ENCODE measurements around the gene ATXN1. TPM values are rescaled to one million over a fixed set of nuclear protein-coding genes. Genes with fewer than 3 reads are reported as not detected.

Gene ATXN1
- total and polyA plus RNA-seq, 2 of the 8 experiments (the other 6 are each of a cell fraction or from before 2014, with no cell fraction given) = 1.6 to 4.0 TPM

GRCh38 chr6:16723402-16723801, 37.9 kb downstream of the ATXN1 start:
- POLR2A ChIA-PET (ENCODE audit: partially characterized antibody) = interaction anchor here (1.7 kb wide), 1 partner anchor 10 kb away, joined by 4 read pairs; no protein-coding TSS in a partner anchor
- Histone ChIP-seq H3K27me3 (replicated peaks in 1 of 4; ENCODE audit: control insufficient read depth in 3 of 4, extremely low read depth in 1 of 4, insufficient read depth in 3 of 4, low read length in 3 of 4) (no peaks in the 10 kb centered on the region), H3K23me2 (ENCODE audit: low read depth, low read length) (no peaks in the 10 kb centered on the region), H3K79me2 (ENCODE audit: control insufficient read depth in 1 of 2, insufficient read depth in 2 of 2, low read length in 2 of 2) (no peaks in the 10 kb centered on the region), H4K91ac (replicated peaks; ENCODE audit: insufficient read length, low read length) (no peak overlapping the region), H3K36me3 (ENCODE audit: control insufficient read depth in 2 of 4, insufficient read depth in 4 of 4, low read length in 3 of 4) (no peaks in the 10 kb centered on the region), H2AFZ (ENCODE audit: low read length) (no peak overlapping the region), H3K4ac (replicated peaks; ENCODE audit: insufficient read length, low read depth, low read length) (no peak overlapping the region), H3K4me1 (replicated peaks in 1 of 4; ENCODE audit: control insufficient read depth in 3 of 4, insufficient read depth in 4 of 4, low read length in 3 of 4) (peaks cover 0 to 4% (median 0%) of the 10 kb centered on the region in 4 experiments; a peak in 2 of 7 replicates), H2AK5ac (ENCODE audit: low read depth, low read length) (no peak overlapping the region), H3K9me3 (ENCODE audit: insufficient read depth in 2 of 2, low read depth in 1 of 2, low read length in 1 of 2) (no peaks in the 10 kb centered on the region), H3K56ac (replicated peaks; ENCODE audit: insufficient read length, low read depth, low read length) (no peak overlapping the region), H2BK15ac (ENCODE audit: low read length) (no peak overlapping the region), H2BK120ac (replicated peaks; ENCODE audit: low read depth, low read length) (no peak overlapping the region), H3K27ac (ENCODE audit: low read depth, low read length) (no peak overlapping the region), H3K4me3 (ENCODE audit: extremely low read depth in 1 of 4, insufficient read depth in 2 of 4, low read depth in 3 of 4, low read length in 4 of 4) (no peak overlapping the region), H4K8ac (ENCODE audit: extremely low read depth, insufficient read depth, low read length) (no peak overlapping the region), H4K5ac (ENCODE audit: insufficient read length, low read depth, low read length) (no peak overlapping the region), H2BK20ac (ENCODE audit: low read length) (no peak overlapping the region), H2BK12ac (ENCODE audit: low read depth, low read length) (no peak overlapping the region), H2BK5ac (ENCODE audit: low read depth, low read length) (no peak overlapping the region), H3K79me1 (ENCODE audit: low read depth, low read length) (no peaks in the 10 kb centered on the region), H3K18ac (ENCODE audit: extremely low read depth, low read length) (no peak overlapping the region), H3K4me2 (ENCODE audit: insufficient read depth in 1 of 2, low read depth in 2 of 2, low read length in 2 of 2) (no peak overlapping the region), H4K20me1 (replicated peaks in 1 of 2; ENCODE audit: control insufficient read depth in 1 of 2, insufficient read depth in 2 of 2, low read length in 2 of 2) (no peaks in the 10 kb centered on the region), H3K23ac (ENCODE audit: insufficient read length) (no peak overlapping the region), H3K9ac (replicated peaks in 1 of 4; ENCODE audit: extremely low read depth in 1 of 4, low read depth in 3 of 4, low read length in 3 of 4) (no peak overlapping the region), H3K14ac (ENCODE audit: insufficient read length) (no peak overlapping the region)
- no peak for DNase-seq (ENCODE audit: low read depth in 1 of 2, low spot score in 2 of 2)
- CTCF ChIA-PET (ENCODE audit: partially characterized antibody) = interaction anchor here (0.9 to 1.4 kb wide), 3 partner anchors 39 to 391 kb away, joined by 3 read pairs; no protein-coding TSS in a partner anchor
- 89% methylated on average over 2 of the region's 2 CpGs; no CpG with 5 or more reads in 1 of the 2 experiments for WGBS, 2 experiments (ENCODE audit: extremely low coverage in 1 of 2, insufficient coverage in 1 of 2, insufficient read length in 1 of 2, insufficient replicate concordance in 2 of 2, low coverage in 1 of 2, low lambda C conversion rate in 2 of 2, missing lambda C conversion rate in 1 of 2)
- no peak for FAIRE-seq
- TF ChIP-seq HDAC2 (IDR thresholded peaks at IDR 0.05; ENCODE audit: borderline replicate concordance in 1 of 2, low read depth in 2 of 2, low read length in 2 of 2) (no peak), ATF2 (IDR thresholded peaks at IDR 0.05; ENCODE audit: low read length) (no peak), TBP (IDR thresholded peaks at IDR 0.05; ENCODE audit: low read depth, low read length) (no peak), CBX5 (IDR thresholded peaks at IDR 0.05; ENCODE audit: low read depth, low read length) (no peak), TAF7 (optimal IDR thresholded peaks at IDR 0.05; ENCODE audit: borderline replicate concordance, low read depth, low read length) (no peak), ASH2L (IDR thresholded peaks at IDR 0.05; ENCODE audit: low read length) (no peak), KDM5A (IDR thresholded peaks at IDR 0.05; ENCODE audit: low read length) (no peak), POLR2A (IDR thresholded peaks at IDR 0.05; ENCODE audit: control extremely low read depth in 1 of 2, low read depth in 2 of 2, low read length in 2 of 2) (no peak), RBBP5 (IDR thresholded peaks at IDR 0.05; ENCODE audit: borderline replicate concordance, low read depth, low read length) (no peak), SAP30 (IDR thresholded peaks at IDR 0.05; ENCODE audit: insufficient read depth, insufficient replicate concordance, low read length) (no peak), POLR2AphosphoS5 (IDR thresholded peaks at IDR 0.05; ENCODE audit: low read depth, low read length) (no peak), CREB1 (IDR thresholded peaks at IDR 0.05) (no peak)
- TF ChIP-seq, protein P1, sequence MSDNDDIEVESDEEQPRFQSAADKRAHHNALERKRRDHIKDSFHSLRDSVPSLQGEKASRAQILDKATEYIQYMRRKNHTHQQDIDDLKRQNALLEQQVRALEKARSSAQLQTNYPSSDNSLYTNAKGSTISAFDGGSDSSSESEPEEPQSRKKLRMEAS (IDR thresholded peaks at IDR 0.05) = no peak
